HUES48 (cell line): Measurements from ENCODE around the gene KCNIP3.
"Not testable (repeated sequence)": the region's sequence is repeated elsewhere in the genome, so short reads cannot be mapped to it uniquely, and the experiment has no call there.

Experiments
- H3K27ac ChIP-seq: one replicate; pipeline ENCODE4 v1.7.0; 2013; ENCODE audit warnings: low read depth, low read length, inconsistent platforms
- H3K27me3 ChIP-seq: 2 replicates; pipeline ENCODE4 v1.6.1; 2013; ENCODE audit warnings: mild to moderate bottlenecking, low read length; ENCODE audit not compliant: control insufficient read depth, insufficient read depth
- H3K36me3 ChIP-seq: 2 replicates; pipeline ENCODE4 v1.6.1; 2013; ENCODE audit warnings: low read length; ENCODE audit not compliant: control insufficient read depth, insufficient read depth
- H3K4me1 ChIP-seq: 2 replicates; pipeline ENCODE4 v1.6.1; 2013; ENCODE audit warnings: mild to moderate bottlenecking, low read length; ENCODE audit not compliant: control insufficient read depth, insufficient read depth
- H3K4me3 ChIP-seq: 2 replicates; pipeline ENCODE4 v1.5.1; 2013; ENCODE audit warnings: mild to moderate bottlenecking, low read depth, low read length
- H3K9ac ChIP-seq: 2 replicates; pipeline ENCODE4 v1.6.1; 2013; ENCODE audit warnings: mild to moderate bottlenecking, low read depth, low read length, moderate library complexity
- H3K9me3 ChIP-seq: 2 replicates; pipeline ENCODE4 v1.6.1; 2013; ENCODE audit warnings: low read length; ENCODE audit not compliant: control insufficient read depth, insufficient read depth

Gene KCNIP3

DNA sequence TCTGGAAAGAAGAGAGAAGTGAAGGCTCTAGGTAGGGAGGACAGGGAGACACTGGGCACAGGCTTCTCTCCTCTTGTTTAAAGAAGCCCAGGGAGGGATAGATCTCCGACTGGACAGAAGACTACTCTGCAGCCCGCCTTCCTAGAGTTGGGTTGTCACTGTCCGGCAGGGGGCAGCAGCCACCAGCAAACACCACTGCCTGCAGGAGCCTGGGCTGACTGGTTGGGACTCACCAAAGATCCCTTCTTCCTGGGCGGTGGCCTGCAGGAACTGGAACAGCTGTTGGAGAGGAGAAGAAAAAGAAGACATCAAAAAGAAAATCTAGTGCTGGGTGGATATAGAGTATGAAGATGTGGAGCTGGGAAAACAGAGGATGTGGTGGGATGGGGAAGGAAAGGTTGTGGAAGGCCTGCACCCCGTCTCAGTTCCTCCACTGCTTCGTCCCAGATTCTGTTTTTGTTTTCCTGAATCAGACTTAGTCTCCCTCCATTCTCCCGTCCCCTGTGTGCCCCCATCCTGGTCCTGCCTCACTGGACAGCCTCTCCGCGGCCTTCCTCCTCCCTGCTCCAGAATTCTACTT lies 117.0 kb downstream of the KCNIP3 start:
- H3K9me3 ChIP-seq, H3K27ac ChIP-seq, H3K9ac ChIP-seq, H3K27me3 ChIP-seq, H3K4me1 ChIP-seq, H3K36me3 ChIP-seq, H3K4me3 ChIP-seq: not testable (repeated sequence)

DNA sequence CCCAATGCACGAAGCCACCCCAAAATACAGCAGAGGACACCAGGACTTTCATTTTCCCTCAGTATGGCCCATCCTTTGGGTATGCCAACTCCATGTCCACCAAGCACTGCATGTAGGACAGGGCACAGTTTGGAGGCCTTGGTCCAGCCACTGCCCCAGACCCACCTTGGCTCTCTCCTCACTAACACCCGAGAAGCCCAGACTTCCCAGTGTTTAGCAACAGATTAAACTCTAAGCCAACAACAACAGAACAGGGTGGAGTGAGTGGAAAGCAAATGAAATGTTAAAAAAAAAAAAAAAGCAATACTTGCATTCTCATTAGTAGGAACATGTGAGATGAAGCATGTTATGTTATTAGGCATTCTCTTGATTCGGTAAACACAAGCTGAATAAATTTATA lies 118.0 kb downstream of the KCNIP3 start:
- not testable (repeated sequence) for H3K9me3 ChIP-seq, H3K9ac ChIP-seq, H3K4me1 ChIP-seq, H3K4me3 ChIP-seq, H3K27ac ChIP-seq, H3K36me3 ChIP-seq, H3K27me3 ChIP-seq

DNA sequence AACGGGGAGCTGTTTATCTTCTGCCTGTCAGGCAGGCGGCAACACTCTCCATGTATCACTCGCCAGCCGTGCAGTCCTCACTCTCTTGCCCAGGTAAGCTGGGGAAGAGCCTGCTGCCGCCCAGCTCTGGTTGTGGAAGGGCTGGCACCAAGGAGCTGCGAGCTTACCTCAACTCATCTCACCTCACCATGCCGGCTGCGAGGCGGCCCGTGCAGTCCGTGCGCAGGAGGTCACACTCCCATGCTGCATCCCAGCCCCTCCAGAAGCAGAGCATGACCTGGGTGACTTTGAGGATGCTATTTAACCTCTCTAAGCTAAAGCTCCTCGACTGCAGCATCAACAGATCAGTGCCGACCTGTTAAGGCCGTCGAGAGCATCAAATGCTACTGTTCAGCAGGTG lies 118.4 kb downstream of the KCNIP3 start:
- H3K27ac ChIP-seq, H3K9ac ChIP-seq, H3K36me3 ChIP-seq, H3K9me3 ChIP-seq, H3K4me3 ChIP-seq, H3K27me3 ChIP-seq, H3K4me1 ChIP-seq: not testable (repeated sequence)

DNA sequence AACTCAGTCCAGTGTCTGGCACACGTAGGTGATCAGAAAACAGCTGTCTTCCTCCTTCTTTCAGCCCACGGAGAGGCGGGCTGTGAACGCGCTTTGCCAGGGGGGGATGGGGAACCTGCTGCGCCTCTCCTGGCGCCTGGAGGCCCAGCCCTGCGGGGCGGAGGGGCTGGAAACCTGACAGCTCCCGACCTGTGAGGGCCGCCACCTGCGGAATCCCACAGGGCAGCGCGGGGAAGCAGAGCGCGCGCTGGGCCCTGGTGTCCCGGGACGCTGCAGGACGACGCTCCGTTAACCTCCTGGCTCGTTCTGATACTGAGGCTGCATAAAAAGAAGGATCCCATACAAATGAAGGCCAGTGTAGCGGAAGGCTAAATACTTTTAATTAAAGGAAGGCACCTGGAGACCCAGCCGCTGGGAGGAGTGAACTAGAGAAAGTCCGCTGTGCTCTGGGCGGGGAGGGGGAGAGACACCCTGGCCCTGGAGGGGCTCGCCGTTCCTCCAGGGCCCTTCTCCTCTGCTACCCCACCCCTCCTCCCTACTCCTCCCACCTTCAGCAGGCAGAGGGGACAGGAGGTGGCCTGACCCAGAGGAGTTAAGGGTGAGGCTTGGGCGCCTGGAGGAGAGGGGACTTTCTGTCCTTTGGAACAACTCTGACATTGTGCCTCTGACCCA lies 130.2 kb downstream of the KCNIP3 start:
- H3K36me3 ChIP-seq, H3K27me3 ChIP-seq, H3K4me3 ChIP-seq, H3K4me1 ChIP-seq, H3K27ac ChIP-seq, H3K9me3 ChIP-seq, H3K9ac ChIP-seq: not testable (repeated sequence)

GRCh38 chr2:95429748-95430467 lies 132.8 kb downstream of the KCNIP3 start:
- not testable (repeated sequence) for H3K27ac ChIP-seq, H3K36me3 ChIP-seq, H3K4me1 ChIP-seq, H3K9me3 ChIP-seq, H3K4me3 ChIP-seq, H3K27me3 ChIP-seq, H3K9ac ChIP-seq

DNA sequence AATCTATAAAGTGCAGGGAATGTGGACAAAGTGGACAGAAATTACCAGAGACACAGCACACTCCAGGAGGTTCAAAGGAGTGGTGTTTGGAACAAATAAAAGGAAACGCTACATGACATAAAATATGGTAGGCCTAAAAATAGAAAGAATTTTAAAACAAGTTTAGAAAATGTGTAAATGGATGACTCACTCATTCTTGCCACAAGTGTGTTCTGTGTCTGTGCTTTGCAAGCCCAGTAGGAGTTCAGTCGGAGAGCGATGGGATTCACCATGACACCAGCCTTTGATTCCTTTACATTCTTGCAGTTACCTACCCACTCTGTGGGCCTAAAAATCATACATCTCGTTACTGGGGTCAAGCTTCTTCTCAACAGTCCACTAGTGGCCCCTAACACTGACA lies 136.2 kb downstream of the KCNIP3 start:
- not testable (repeated sequence) for H3K27ac ChIP-seq, H3K36me3 ChIP-seq, H3K27me3 ChIP-seq, H3K9me3 ChIP-seq, H3K4me1 ChIP-seq, H3K9ac ChIP-seq, H3K4me3 ChIP-seq

DNA sequence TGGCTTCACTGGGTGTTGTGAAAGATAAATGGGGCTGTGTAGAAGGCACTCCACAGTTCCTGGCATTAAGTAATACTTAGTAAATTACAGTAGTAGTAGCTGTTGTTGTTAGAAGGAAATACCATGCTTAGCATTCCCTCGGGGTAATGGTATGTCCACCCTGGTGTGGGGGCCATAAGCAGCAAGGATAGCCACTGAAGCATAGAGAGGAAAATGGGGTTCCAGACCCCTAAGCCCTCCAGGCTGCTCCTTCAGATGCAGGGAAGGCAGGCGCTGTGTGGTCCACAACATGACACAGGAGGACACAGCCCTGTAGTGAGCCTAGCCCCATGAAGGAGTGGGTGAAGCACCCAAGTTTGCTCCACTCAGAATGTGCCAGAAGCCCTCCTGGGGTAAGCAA lies 136.8 kb downstream of the KCNIP3 start:
- not testable (repeated sequence) for H3K9ac ChIP-seq, H3K4me1 ChIP-seq, H3K9me3 ChIP-seq, H3K4me3 ChIP-seq, H3K36me3 ChIP-seq, H3K27ac ChIP-seq, H3K27me3 ChIP-seq

- H3K4me1 ChIP-seq, H3K9ac ChIP-seq, H3K27me3 ChIP-seq, H3K4me3 ChIP-seq, H3K27ac ChIP-seq, H3K9me3 ChIP-seq, H3K36me3 ChIP-seq: not testable (repeated sequence)
Measured at GRCh38 chr2:95434507-95435076, 137.4 kb downstream of the KCNIP3 start.

DNA sequence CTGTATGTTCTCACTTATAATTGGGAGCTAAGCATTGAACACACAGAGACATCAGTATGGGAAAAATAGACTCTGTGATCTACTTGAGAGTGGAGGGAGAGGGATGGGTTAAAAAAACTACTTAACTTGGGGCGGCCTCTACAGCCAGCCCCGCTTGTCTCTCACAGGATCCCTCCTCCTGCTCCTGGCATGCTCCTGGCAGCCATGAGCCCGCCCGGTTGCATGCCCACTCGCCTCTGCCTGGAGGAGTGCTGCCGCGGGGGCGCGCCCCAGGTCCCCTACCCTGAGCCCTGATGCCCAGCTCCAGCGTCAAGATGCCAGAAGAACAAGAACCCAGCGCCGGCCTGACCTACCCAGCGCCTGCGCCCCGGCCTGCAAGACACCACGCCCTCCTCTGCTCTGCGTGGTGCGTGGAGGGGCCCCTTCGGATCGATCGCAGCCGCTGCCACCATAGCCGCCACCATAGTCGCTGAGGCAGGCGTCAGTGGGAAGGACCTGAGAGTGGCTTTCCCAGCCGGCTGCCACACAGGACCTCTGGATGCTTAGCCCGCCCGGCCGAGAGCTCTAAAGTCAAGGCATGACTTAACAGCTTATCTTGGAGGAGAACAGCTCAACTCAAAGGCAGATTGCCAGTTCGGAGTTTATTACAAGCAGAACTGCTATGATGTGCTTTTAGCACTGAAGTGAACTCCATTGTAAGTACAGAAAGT lies 138.2 kb downstream of the KCNIP3 start:
- H3K27me3 ChIP-seq, H3K27ac ChIP-seq, H3K4me1 ChIP-seq, H3K9me3 ChIP-seq, H3K36me3 ChIP-seq, H3K4me3 ChIP-seq, H3K9ac ChIP-seq: not testable (repeated sequence)
